GM18909 (cell line): ENCODE results near the gene DAB2IP.
"Not testable (repeated sequence)": the region's sequence is repeated elsewhere in the genome, so short reads cannot be mapped to it uniquely, and the experiment has no call there.

Source experiments
- ATAC-seq: cut with Tn5 transposase; IDR thresholded peaks from one replicate; pipeline ENCODE4 v1.9.1; 2021; ENCODE audit warnings: mild to moderate bottlenecking; ENCODE audit not compliant: unreplicated experiment, poor library complexity

Gene DAB2IP

GRCh38 chr9:121651295-121652020, at the start of gene DAB2IP:
DAB2IP (plus strand) TSS chr9:121651634; CDS start chr9:121651776, 142 bp downstream.
- ATAC-seq = no peak

- ATAC-seq = no peak
Measured at GRCh38 chr9:121603028-121603427, 48.4 kb upstream of the DAB2IP start.

- ATAC-seq = no peak
Measured at GRCh38 chr9:121604242-121604641, 47.2 kb upstream of the DAB2IP start.

- ATAC-seq = no peak
Measured at GRCh38 chr9:121604654-121605053, 46.8 kb upstream of the DAB2IP start.

- no peak for ATAC-seq
Measured at GRCh38 chr9:121607434-121608167, 43.8 kb upstream of the DAB2IP start.

GRCh38 chr9:121608168-121608853, 43.1 kb upstream of the DAB2IP start:
- no peak for ATAC-seq

- no peak for ATAC-seq
Measured at GRCh38 chr9:121609822-121610637, 41.4 kb upstream of the DAB2IP start.

GRCh38 chr9:121610638-121610953, 40.8 kb upstream of the DAB2IP start:
- no peak for ATAC-seq

GRCh38 chr9:121612511-121612998, 38.9 kb upstream of the DAB2IP start:
- no peak for ATAC-seq

- ATAC-seq = no peak
Measured at GRCh38 chr9:121613009-121613752, 38.3 kb upstream of the DAB2IP start.

GRCh38 chr9:121616123-121616755, 35.2 kb upstream of the DAB2IP start:
- no peak for ATAC-seq

- no peak for ATAC-seq
Measured at GRCh38 chr9:121618504-121618903, 32.9 kb upstream of the DAB2IP start.

GRCh38 chr9:121618910-121619309, 32.5 kb upstream of the DAB2IP start:
- not testable (repeated sequence) for ATAC-seq

- no peak for ATAC-seq
Measured at GRCh38 chr9:121619545-121620324, 31.7 kb upstream of the DAB2IP start.

GRCh38 chr9:121620325-121620673, 31.1 kb upstream of the DAB2IP start:
- ATAC-seq = no peak

- no peak for ATAC-seq
Measured at GRCh38 chr9:121620777-121621449, 30.5 kb upstream of the DAB2IP start.

- ATAC-seq = no peak
Measured at GRCh38 chr9:121622387-121623203, 28.8 kb upstream of the DAB2IP start.
